Measurements from ENCODE around the gene ENOX2. TPM values are rescaled to one million over a fixed set of nuclear protein-coding genes. Genes with fewer than 3 reads are reported as not detected.

ENOX2 gene
- polyA plus RNA-seq, 1 donor (not counting 4 experiments of a cell fraction or from before 2014, with no cell fraction given) = 24.5 TPM

- no peak for TF ChIP-seq EZH2 (IDR thresholded peaks at IDR 0.05; ENCODE audit: low read length)
- no peak for TF ChIP-seq CTCF (optimal IDR thresholded peaks at IDR 0.05 in 1 of 3, IDR thresholded peaks at IDR 0.05 in 1 of 3, conservative IDR thresholded peaks at IDR 0.05 in 1 of 3; ENCODE audit: extremely low read depth in 1 of 3, insufficient read depth in 2 of 3, low read length in 3 of 3)
- FAIRE-seq = no peak
- H3K27ac ChIP-seq (ENCODE audit: control insufficient read depth, insufficient read depth, low read length) = no peak overlapping the region
Observed at GRCh38 chrX:130769835-130770234, 133.2 kb downstream of the ENOX2 start.

GRCh38 chrX:130758072-130758471, 144.9 kb downstream of the ENOX2 start:
- H3K4me2 ChIP-seq (ENCODE audit: control insufficient read depth, extremely low read depth, insufficient read depth, low read depth, low read length) = no peak overlapping the region
- FAIRE-seq = no peak
- no peaks in the 10 kb centered on the region for H4K20me1 ChIP-seq (ENCODE audit: control insufficient read depth, extremely low read depth, insufficient read depth, low read length)
- no peak overlapping the region for H3K9ac ChIP-seq (ENCODE audit: control insufficient read depth, extremely low read depth, insufficient read depth, low read length)
- H3K4me3 ChIP-seq (ENCODE audit: control insufficient read depth in 2 of 3, extremely low read depth in 1 of 3, insufficient read depth in 2 of 3, low read depth in 1 of 3, low read length in 3 of 3) = no peak overlapping the region
- H3K9me3 ChIP-seq (ENCODE audit: control insufficient read depth, low read depth, low read length) = no peaks in the 10 kb centered on the region
- no peak for TF ChIP-seq EZH2 (IDR thresholded peaks at IDR 0.05; ENCODE audit: low read length)
- no peak for TF ChIP-seq CTCF (optimal IDR thresholded peaks at IDR 0.05 in 1 of 3, IDR thresholded peaks at IDR 0.05 in 1 of 3, conservative IDR thresholded peaks at IDR 0.05 in 1 of 3; ENCODE audit: extremely low read depth in 1 of 3, insufficient read depth in 2 of 3, low read length in 3 of 3)
- H3K27me3 ChIP-seq (ENCODE audit: control insufficient read depth, extremely low read depth, insufficient read depth, low read length) = no peaks in the 10 kb centered on the region
- H3K4me1 ChIP-seq (ENCODE audit: control insufficient read depth, extremely low read depth, insufficient read depth, low read length) = no peaks in the 10 kb centered on the region
- no peaks in the 10 kb centered on the region for H3K9me1 ChIP-seq (ENCODE audit: control insufficient read depth, extremely low read depth, insufficient read depth, low read length)
- no peaks in the 10 kb centered on the region for H3K36me3 ChIP-seq (ENCODE audit: control insufficient read depth in 2 of 2, extremely low read depth in 1 of 2, insufficient read depth in 2 of 2, low read length in 2 of 2)
- dilution Hi-C loops (cut with MboI; ENCODE audit: extremely low pct_ligation_motif_present, low sequenced_read_pairs) = no loop called here
- no peak overlapping the region for H3K27ac ChIP-seq (ENCODE audit: control insufficient read depth, insufficient read depth, low read length)
- H2AFZ ChIP-seq (ENCODE audit: control insufficient read depth, low read length) = no peak overlapping the region
- no peaks in the 10 kb centered on the region for H3K79me2 ChIP-seq (ENCODE audit: control insufficient read depth, insufficient read depth, low read length)
- no peak for DNase-seq (ENCODE audit: low read depth, low spot score)

More at GRCh38 chrX:130769835-130770234, 133.2 kb downstream of the ENOX2 start:
- no peaks in the 10 kb centered on the region for H3K27me3 ChIP-seq (ENCODE audit: control insufficient read depth, extremely low read depth, insufficient read depth, low read length)
- H3K36me3 ChIP-seq (ENCODE audit: control insufficient read depth in 2 of 2, extremely low read depth in 1 of 2, insufficient read depth in 2 of 2, low read length in 2 of 2) = no peaks in the 10 kb centered on the region
- H3K4me1 ChIP-seq (ENCODE audit: control insufficient read depth, extremely low read depth, insufficient read depth, low read length) = peaks cover 31% of the 10 kb centered on the region
- H3K4me3 ChIP-seq (ENCODE audit: control insufficient read depth in 2 of 3, extremely low read depth in 1 of 3, insufficient read depth in 2 of 3, low read depth in 1 of 3, low read length in 3 of 3) = no peak overlapping the region
- H3K9me1 ChIP-seq (ENCODE audit: control insufficient read depth, extremely low read depth, insufficient read depth, low read length) = no peaks in the 10 kb centered on the region
- no peak overlapping the region for H3K4me2 ChIP-seq (ENCODE audit: control insufficient read depth, extremely low read depth, insufficient read depth, low read depth, low read length)
- H3K9me3 ChIP-seq (ENCODE audit: control insufficient read depth, low read depth, low read length) = no peaks in the 10 kb centered on the region
- no peaks in the 10 kb centered on the region for H3K79me2 ChIP-seq (ENCODE audit: control insufficient read depth, insufficient read depth, low read length)
- no peak for DNase-seq (ENCODE audit: low read depth, low spot score)
- H2AFZ ChIP-seq (ENCODE audit: control insufficient read depth, low read length) = no peak overlapping the region
- dilution Hi-C loops (cut with MboI; ENCODE audit: extremely low pct_ligation_motif_present, low sequenced_read_pairs) = no loop called here
- no peaks in the 10 kb centered on the region for H4K20me1 ChIP-seq (ENCODE audit: control insufficient read depth, extremely low read depth, insufficient read depth, low read length)
- no peak overlapping the region for H3K9ac ChIP-seq (ENCODE audit: control insufficient read depth, extremely low read depth, insufficient read depth, low read length)
